ENCODE results near the gene GALNT18.

GALNT18 gene

DNA sequence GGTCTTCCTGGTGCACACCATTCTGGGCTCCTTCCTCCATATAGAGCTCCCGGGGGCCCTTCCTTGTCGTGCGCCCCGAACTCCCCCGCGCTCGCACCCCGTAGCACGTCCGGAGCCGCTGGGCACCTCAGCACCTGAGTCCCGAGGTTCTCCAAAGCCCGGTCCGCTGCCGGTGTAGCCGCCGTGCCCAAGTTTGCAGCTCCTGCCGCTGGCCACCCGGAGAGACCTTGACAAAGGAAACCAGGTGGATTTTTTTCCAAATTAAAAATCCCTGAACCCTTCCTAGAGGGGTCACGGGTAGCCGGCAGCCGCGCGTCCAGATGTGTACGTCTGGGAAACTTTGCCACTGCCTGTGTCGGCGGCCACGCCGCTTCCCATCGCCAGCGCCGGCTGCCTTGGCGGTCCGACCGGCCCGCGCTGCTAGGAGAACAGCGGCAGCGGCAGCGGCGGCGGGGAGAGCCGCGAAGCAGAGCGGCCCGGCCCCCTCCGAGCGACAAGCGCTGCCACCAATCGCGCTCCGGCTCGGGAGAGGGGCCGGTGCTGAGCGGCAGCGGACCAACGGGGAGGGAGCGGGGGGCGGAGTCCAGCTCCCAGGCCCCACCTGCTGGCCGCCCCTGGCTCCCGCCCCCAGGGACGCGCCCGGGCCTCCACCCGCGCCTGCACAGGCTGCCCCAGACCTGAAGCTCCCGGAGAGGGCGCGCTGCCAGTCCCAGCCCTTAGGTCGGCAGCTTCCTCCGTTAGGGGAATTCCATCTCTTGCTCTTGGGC, at the start of gene GALNT18:
GALNT18 (minus strand) TSS at position 433 of the 767 bp plus-strand sequence.
- DNase-seq = peak; percentile 90

GRCh38 chr11:11670574-11670973, 48.8 kb upstream of the GALNT18 start:
- no peak for DNase-seq

DNA sequence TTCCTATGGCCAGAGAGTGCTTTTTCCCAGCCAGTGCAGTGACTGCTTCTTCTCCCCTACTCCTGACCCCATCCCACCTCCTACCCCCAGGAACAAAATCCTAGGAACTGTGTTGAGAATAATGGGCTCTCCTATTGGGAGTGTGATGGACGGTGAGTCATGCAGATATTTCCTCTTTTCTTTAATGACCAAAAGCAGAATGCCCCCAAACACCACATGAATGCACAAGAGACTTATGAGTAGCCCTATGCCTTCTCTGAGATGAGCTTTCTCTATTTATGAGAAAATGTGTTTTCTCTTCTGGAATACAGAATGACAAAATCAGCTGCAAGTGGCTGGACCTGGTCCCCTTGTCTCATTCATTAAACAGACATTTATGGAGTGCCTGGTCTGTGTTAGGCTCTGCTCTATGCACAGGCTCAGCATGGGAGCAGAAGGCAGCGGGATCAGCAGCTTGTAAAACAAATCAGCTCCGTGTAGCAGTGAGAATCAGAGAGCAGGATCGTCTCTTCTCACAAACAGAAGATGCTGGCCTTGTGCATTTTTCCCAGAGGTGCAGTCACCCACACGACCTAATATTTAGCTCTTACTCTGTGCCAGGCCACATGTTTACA, 47.5 kb upstream of the GALNT18 start:
- no peak for DNase-seq

- DNase-seq = no peak
Measured at GRCh38 chr11:11668781-11669180, 47.0 kb upstream of the GALNT18 start.

DNA sequence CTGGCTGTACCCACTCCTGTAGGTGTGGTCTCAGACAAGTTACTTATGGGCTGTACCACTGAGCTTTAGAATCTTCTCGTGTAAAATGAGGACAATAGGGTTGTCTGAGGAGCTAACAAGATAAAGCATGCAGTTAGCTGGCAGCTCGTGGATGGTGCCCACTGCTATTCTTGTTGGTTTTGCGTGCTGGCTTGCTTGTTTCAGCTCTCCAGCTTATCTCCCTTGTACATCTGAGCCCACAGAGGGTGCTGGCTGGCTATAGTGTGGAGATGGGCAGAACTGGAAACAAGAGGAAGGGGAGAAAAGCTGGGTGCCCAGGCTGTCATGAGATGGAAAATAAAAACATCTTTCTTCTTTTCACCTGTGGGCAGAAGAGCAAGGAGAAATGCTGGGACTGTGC, 46.5 kb upstream of the GALNT18 start:
- DNase-seq = no peak

GRCh38 chr11:11667056-11667455, 45.3 kb upstream of the GALNT18 start:
- peak; percentile 1 for DNase-seq

- DNase-seq = no peak
Measured at GRCh38 chr11:11665407-11665806, 43.6 kb upstream of the GALNT18 start.

DNA sequence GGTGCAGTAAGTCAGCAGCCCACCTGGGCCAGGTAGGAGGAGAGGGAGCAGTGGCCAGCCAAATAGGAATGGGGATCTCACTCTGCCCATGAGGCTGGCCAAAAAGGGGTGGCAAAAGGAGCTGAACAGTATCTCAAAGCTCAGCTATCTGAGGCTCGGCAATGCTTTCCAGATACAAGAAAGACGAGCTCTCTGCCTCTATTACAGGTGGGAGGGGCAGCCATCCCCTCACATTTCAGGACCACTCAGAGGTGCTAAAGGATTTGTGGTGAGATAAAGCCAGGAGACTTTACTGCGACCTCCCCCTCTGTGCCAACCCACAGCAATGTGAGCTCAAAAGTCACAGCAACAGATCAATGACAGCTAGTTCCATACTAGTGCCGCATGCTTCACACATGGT, 42.1 kb upstream of the GALNT18 start:
- DNase-seq = no peak

DNA sequence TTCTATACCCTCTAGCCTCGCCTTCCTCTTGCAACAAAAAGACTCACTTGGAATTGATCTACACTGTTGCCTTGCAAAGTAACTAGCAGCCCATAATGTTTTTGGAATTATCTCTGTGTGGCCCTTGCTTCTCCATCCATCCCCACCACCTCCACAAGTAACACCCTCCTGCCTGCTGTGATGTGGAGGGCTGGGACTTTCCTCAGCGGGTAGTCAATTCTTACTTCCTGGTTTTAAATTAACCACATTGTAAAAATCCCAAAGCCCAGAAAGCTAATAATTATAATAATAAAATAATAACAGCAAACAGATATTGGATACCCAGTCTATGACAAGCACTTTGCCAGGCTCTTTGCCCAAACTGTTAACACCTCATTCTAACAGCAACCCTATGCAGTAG, 40.8 kb upstream of the GALNT18 start:
- no peak for DNase-seq

- DNase-seq = no peak
Measured at GRCh38 chr11:11661326-11662040, 39.7 kb upstream of the GALNT18 start.

- no peak for DNase-seq
Measured at GRCh38 chr11:11660363-11660740, 38.5 kb upstream of the GALNT18 start.

DNA sequence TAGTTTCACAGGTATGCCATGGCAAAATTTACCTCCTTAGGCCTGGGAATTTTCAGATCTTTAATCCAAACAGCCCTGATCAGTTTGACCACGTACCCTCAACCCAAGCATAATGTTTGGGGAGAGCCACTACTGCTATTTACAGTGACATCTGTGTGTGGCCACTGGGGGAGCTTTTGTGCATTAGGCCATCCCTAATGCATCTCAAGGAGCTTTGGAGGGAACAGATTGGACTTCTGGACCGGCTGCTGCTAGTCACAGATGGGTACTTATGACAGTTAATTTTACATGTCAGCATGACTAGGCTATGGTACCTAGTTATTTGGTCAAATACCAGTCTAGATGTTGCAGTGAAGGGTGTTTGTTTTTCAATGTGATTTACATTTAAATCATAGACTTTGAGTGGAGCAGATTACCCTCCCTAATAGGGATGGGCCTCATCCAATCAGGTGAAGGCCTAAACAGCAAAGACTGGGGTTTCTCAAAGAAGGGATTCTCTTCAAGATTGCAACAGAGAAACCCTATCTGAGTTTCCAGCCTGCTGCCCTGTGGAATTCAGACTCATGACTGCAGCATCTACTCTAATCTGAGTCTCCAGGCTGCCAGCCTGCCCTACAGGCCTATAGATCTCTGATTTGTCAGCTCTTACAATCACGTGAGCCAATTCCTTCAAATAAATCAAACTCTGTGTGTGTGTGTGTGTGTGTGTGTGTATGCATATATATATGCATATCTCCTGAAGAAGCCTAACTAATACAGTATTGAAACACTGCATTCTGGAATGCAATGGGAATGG, 38.0 kb upstream of the GALNT18 start:
- DNase-seq = no peak

GRCh38 chr11:11657218-11657955, 35.6 kb upstream of the GALNT18 start:
- DNase-seq = no peak

- DNase-seq = no peak
Measured at GRCh38 chr11:11641581-11641980, 19.8 kb upstream of the GALNT18 start.

DNA sequence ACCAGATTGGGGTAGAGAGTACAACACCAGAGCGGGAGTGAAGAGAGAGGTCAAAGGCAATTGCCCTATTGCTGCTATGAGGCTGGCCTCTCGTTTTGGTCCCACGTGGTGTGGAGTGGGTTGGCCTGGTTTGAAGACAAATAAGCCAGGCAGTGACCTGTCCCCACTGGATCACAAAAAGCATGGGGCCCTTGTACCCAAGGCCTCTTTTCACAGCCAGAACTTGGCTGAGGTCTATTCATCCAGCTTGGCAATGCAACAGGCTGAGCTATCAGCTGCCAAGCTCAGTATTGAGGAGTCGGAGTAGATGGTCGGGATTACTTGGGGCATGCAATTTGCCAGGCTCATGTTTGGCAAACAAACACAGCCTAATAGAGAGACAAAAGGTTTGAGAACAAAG, 19.2 kb upstream of the GALNT18 start:
- DNase-seq = no peak

DNA sequence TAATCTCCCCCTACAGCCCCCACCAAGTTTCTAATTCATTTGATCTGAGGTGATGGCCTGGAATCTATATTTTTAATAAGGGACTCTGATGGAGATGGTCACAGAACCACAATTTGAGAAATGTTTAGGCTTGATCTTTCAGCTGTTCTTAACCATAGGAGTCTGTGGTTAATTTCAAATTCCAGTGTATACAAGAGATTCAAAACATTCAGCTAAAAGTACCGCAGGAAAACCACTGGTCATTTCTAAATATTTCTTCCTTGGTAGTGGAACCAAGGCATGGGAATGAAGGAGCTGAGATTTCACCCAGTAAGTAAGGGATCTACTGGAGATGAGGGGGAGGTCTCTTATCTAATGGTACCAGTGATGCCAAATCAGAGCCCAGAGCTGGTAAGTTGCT, 18.3 kb upstream of the GALNT18 start:
- no peak for DNase-seq

GRCh38 chr11:11636671-11637070, 14.9 kb upstream of the GALNT18 start:
- no peak for DNase-seq

DNA sequence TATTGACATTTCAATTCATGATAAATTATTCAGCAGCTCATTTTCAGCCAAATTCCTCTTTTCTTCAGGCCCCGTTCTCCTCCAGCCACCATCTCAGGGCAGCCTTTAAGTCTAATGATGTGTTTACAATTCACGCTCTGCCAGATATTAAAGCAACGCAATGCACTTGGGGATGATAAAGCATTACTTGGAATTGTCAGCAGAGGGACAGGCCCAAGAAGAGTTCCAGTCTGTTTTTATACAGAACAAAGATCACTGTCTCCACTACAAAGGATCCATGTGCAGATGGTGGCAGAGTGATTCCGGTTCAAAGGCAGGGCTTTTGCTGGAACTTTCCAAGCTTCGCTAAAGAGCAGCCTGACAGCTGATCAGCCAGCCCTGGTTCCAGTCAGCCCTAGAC, 13.6 kb upstream of the GALNT18 start:
- DNase-seq = no peak

- DNase-seq = no peak
Measured at GRCh38 chr11:11629368-11629767, 7.6 kb upstream of the GALNT18 start.

- no peak for DNase-seq
Measured at GRCh38 chr11:11628651-11629050, 6.8 kb upstream of the GALNT18 start.

GRCh38 chr11:11626128-11626527, 4.3 kb upstream of the GALNT18 start:
- DNase-seq = no peak

GRCh38 chr11:11624926-11625325, 3.1 kb upstream of the GALNT18 start:
- no peak for DNase-seq

GRCh38 chr11:11624204-11624603, 2.4 kb upstream of the GALNT18 start:
- DNase-seq = no peak
